Measurements from ENCODE around the gene SBF1. TPM values are rescaled to one million over a fixed set of nuclear protein-coding genes. Genes with fewer than 3 reads are reported as not detected.
A peak's percentile ranks its signal among the peaks of the same experiment; 100 is the strongest.

SBF1 gene
- total and polyA plus RNA-seq, 4 donors = 30.1 to 76.9 (median 34.2) TPM

GRCh38 chr22:50500452-50500851 is 25.6 kb upstream of the SBF1 start:
- H3K4me1 ChIP-seq (ENCODE audit: control insufficient read depth in 5 of 5, insufficient read depth in 5 of 5, low read length in 5 of 5) = no peaks in the 10 kb centered on the region
- H3K36me3 ChIP-seq (ENCODE audit: control insufficient read depth in 4 of 4, insufficient read depth in 4 of 4, low read length in 4 of 4) = peaks cover 0 to 30% (median 4%) of the 10 kb centered on the region in 4 donors
- no peak overlapping the region for H3K9ac ChIP-seq (ENCODE audit: insufficient read depth in 1 of 2, low read length in 2 of 2)
- 90 to 92% methylated on average over 12 of the region's 12 CpGs for WGBS, 2 donors
- DNase-seq = no peak
- no peaks in the 10 kb centered on the region for H3K27me3 ChIP-seq (ENCODE audit: control insufficient read depth in 3 of 3, insufficient read depth in 3 of 3, low read length in 2 of 3)
- ATAC-seq (ENCODE audit: insufficient read depth, low FRiP score) = no peak
- TF ChIP-seq, protein P1, sequence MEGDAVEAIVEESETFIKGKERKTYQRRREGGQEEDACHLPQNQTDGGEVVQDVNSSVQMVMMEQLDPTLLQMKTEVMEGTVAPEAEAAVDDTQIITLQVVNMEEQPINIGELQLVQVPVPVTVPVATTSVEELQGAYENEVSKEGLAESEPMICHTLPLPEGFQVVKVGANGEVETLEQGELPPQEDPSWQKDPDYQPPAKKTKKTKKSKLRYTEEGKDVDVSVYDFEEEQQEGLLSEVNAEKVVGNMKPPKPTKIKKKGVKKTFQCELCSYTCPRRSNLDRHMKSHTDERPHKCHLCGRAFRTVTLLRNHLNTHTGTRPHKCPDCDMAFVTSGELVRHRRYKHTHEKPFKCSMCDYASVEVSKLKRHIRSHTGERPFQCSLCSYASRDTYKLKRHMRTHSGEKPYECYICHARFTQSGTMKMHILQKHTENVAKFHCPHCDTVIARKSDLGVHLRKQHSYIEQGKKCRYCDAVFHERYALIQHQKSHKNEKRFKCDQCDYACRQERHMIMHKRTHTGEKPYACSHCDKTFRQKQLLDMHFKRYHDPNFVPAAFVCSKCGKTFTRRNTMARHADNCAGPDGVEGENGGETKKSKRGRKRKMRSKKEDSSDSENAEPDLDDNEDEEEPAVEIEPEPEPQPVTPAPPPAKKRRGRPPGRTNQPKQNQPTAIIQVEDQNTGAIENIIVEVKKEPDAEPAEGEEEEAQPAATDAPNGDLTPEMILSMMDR (IDR thresholded peaks at IDR 0.05; ENCODE audit: control extremely low read depth, extremely low read depth) = no peak
- H3K4me3 ChIP-seq = no peak overlapping the region
- H3K9me3 ChIP-seq (ENCODE audit: control insufficient read depth in 4 of 4, insufficient read depth in 3 of 4, low read length in 3 of 4) = no peaks in the 10 kb centered on the region
- no peak overlapping the region for H3K27ac ChIP-seq (ENCODE audit: low read depth in 1 of 2, low read length in 1 of 2)

- TF ChIP-seq, protein P1 (IDR thresholded peaks at IDR 0.05; ENCODE audit: control extremely low read depth, extremely low read depth) = peak; percentile 78
- Histone ChIP-seq H3K4me3 (no peak overlapping the region), H3K9me3 (ENCODE audit: control insufficient read depth in 4 of 4, insufficient read depth in 3 of 4, low read length in 3 of 4) (no peaks in the 10 kb centered on the region), H3K36me3 (ENCODE audit: control insufficient read depth in 4 of 4, insufficient read depth in 4 of 4, low read length in 4 of 4) (peaks cover 0 to 12% (median 4%) of the 10 kb centered on the region in 4 donors), H3K9ac (ENCODE audit: insufficient read depth in 1 of 2, low read length in 2 of 2) (no peak overlapping the region), H3K4me1 (ENCODE audit: control insufficient read depth in 5 of 5, insufficient read depth in 5 of 5, low read length in 5 of 5) (no peaks in the 10 kb centered on the region), H3K27me3 (ENCODE audit: control insufficient read depth in 3 of 3, insufficient read depth in 3 of 3, low read length in 2 of 3) (no peaks in the 10 kb centered on the region), H3K27ac (ENCODE audit: low read depth in 1 of 2, low read length in 1 of 2) (no peak overlapping the region)
- peak; percentile 81 for ATAC-seq (ENCODE audit: insufficient read depth, low FRiP score)
- 11 to 18% methylated on average over 13 of the region's 13 CpGs for WGBS, 2 donors
- peak; percentile 53 to 64 (median 62) for DNase-seq
These were observed 23.6 kb upstream of the SBF1 start for GRCh38 chr22:50498322-50498890.

GRCh38 chr22:50497093-50497492 is 22.3 kb upstream of the SBF1 start:
- Histone ChIP-seq H3K27me3 (ENCODE audit: control insufficient read depth in 3 of 3, insufficient read depth in 3 of 3, low read length in 2 of 3) (no peaks in the 10 kb centered on the region), H3K4me1 (ENCODE audit: control insufficient read depth in 5 of 5, insufficient read depth in 5 of 5, low read length in 5 of 5) (no peaks in the 10 kb centered on the region), H3K36me3 (ENCODE audit: control insufficient read depth in 4 of 4, insufficient read depth in 4 of 4, low read length in 4 of 4) (peaks cover 0 to under 1% (median under 1%) of the 10 kb centered on the region in 4 donors), H3K4me3 (no peak overlapping the region), H3K27ac (ENCODE audit: low read depth in 1 of 2, low read length in 1 of 2) (no peak overlapping the region), H3K9me3 (ENCODE audit: control insufficient read depth in 4 of 4, insufficient read depth in 3 of 4, low read length in 3 of 4) (no peaks in the 10 kb centered on the region), H3K9ac (ENCODE audit: insufficient read depth in 1 of 2, low read length in 2 of 2) (no peak overlapping the region)
- no peak for ATAC-seq (ENCODE audit: insufficient read depth, low FRiP score)
- DNase-seq = no peak
- 86% methylated on average over 6 of the region's 6 CpGs for WGBS, 2 donors
- TF ChIP-seq, protein P1 (IDR thresholded peaks at IDR 0.05; ENCODE audit: control extremely low read depth, extremely low read depth) = no peak
